Middle frontal gyrus (tissue), 1 donor: Measurements from ENCODE around the gene C2orf78.
"Not testable (repeated sequence)": the region's sequence is repeated elsewhere in the genome, so short reads cannot be mapped to it uniquely, and the experiment has no call there.

Experiments used
- DNase-seq: peaks from one replicate; pipeline ENCODE4 v3.0.0-alpha.2; 2015; ENCODE audit warnings: low spot score; ENCODE audit errors: extremely low spot score

The C2orf78 gene

GRCh38 chr2:73779467-73780236 lies 4.3 kb upstream of the C2orf78 start, which contains the start of gene DUSP11:
TSS of gene DUSP11 (minus strand) at chr2:73780103. CDS start at chr2:73779974, 129 bp downstream.
- DNase-seq: peak; percentile 85

GRCh38 chr2:73780237-73780582 lies 3.8 kb upstream of the C2orf78 start:
- no peak for DNase-seq

GRCh38 chr2:73783402-73783801 lies 581 bp upstream of the C2orf78 start:
- not testable (repeated sequence) for DNase-seq

- no peak for DNase-seq
Measured at GRCh38 chr2:73811878-73812277, 27.9 kb downstream of the C2orf78 start.

GRCh38 chr2:73812635-73813034 lies 28.7 kb downstream of the C2orf78 start:
- DNase-seq: no peak

- DNase-seq: no peak
Measured at GRCh38 chr2:73818296-73818695, 34.3 kb downstream of the C2orf78 start.

GRCh38 chr2:73821227-73821626 lies 37.2 kb downstream of the C2orf78 start:
- no peak for DNase-seq

GRCh38 chr2:73821669-73822068 lies 37.7 kb downstream of the C2orf78 start:
- no peak for DNase-seq

GRCh38 chr2:73822276-73822675 lies 38.3 kb downstream of the C2orf78 start:
- no peak for DNase-seq

GRCh38 chr2:73822991-73823390 lies 39.0 kb downstream of the C2orf78 start:
- DNase-seq: no peak

GRCh38 chr2:73823416-73823815 lies 39.4 kb downstream of the C2orf78 start:
- DNase-seq: no peak

GRCh38 chr2:73823916-73824523 lies 40.0 kb downstream of the C2orf78 start:
- no peak for DNase-seq

- no peak for DNase-seq
Measured at GRCh38 chr2:73825408-73825807, 41.4 kb downstream of the C2orf78 start.

- DNase-seq: no peak
Measured at GRCh38 chr2:73827018-73827417, 43.0 kb downstream of the C2orf78 start.

- no peak for DNase-seq
Measured at GRCh38 chr2:73827660-73828388, 43.8 kb downstream of the C2orf78 start.

- no peak for DNase-seq
Measured at GRCh38 chr2:73828389-73828817, 44.4 kb downstream of the C2orf78 start.

GRCh38 chr2:73828818-73829570 lies 45.0 kb downstream of the C2orf78 start, which contains the start of gene STAMBP:
TSS of gene STAMBP (plus strand) at chr2:73828961. CDS start at chr2:73830857, 1,896 bp downstream.
- DNase-seq: peak; percentile 96

- DNase-seq: no peak
Measured at GRCh38 chr2:73830871-73831401, 47.0 kb downstream of the C2orf78 start.

- DNase-seq: no peak
Measured at GRCh38 chr2:73832930-73833329, 48.9 kb downstream of the C2orf78 start.

GRCh38 chr2:73836141-73836943 lies 52.4 kb downstream of the C2orf78 start:
- DNase-seq: no peak
